ENCODE data around the gene IGF2.
A peak's percentile ranks its signal among the peaks of the same experiment; 100 is the strongest.
"Not testable (repeated sequence)": the region's sequence is repeated elsewhere in the genome, so short reads cannot be mapped to it uniquely, and the experiment has no call there.

The IGF2 gene, protein sequence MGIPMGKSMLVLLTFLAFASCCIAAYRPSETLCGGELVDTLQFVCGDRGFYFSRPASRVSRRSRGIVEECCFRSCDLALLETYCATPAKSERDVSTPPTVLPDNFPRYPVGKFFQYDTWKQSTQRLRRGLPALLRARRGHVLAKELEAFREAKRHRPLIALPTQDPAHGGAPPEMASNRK

DNA sequence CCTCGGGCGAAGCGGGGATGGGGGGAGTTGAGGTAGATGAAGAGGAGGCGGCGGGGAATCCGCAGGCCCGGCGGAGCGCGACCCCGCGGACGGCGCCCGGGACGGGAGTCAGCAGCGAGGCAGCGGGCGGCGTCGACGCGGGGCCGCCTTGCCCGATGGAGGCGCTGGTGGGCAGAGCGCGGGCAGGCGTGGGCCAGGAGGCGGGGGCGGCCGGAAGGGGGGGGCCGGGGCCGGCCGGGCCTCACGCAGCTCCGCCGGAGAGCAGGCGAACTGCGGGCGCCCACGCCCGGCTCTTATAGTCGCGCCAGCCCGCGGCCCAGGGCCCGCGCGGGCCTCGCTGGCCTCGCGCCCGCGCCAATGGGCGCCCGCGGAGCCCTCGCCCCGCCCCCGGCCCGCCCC, at the start of gene IGF2:
Gene IGF2 (minus strand): TSS at position 267 of the 399 bp plus-strand sequence. CDS start 3,866 bp downstream, outside the sequence.
- DNase-seq (ENCODE audit: low read depth) = no peak

DNA sequence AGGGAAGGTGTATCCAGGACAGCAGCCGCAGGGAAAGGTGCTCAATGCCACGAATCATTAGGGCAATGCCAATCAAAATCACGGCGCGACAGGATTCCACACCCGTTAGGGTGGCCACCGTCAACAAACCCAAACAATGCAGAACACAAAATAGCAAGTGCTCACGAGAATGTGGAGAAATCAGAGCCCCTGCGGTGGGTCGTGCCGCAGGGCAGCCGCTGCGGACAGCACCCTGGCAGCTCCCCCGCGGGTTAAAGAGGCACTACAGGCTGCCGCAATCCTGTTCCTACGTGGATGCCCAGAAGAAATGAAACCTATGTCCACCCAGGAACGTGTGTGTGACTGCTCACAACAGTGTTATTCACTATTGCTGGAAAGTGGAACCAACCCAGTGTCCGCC, 49.6 kb upstream of the IGF2 start:
- DNase-seq (ENCODE audit: low read depth) = no peak

DNA sequence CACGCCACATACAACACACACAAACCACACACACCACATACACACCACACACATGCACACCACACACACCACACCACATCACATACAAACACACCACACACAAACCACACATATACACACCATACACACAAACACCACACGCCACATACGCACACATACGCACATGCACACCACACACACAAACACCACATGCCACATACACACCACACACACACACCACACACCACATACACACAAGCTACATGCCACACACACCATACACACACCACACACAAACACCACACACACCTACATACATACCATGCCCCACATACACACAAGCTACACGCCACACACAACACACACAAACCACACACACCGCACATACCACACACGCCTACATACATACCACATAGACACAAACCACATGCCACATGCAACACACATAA, 48.1 kb upstream of the IGF2 start:
- no peak for DNase-seq (ENCODE audit: low read depth)

DNA sequence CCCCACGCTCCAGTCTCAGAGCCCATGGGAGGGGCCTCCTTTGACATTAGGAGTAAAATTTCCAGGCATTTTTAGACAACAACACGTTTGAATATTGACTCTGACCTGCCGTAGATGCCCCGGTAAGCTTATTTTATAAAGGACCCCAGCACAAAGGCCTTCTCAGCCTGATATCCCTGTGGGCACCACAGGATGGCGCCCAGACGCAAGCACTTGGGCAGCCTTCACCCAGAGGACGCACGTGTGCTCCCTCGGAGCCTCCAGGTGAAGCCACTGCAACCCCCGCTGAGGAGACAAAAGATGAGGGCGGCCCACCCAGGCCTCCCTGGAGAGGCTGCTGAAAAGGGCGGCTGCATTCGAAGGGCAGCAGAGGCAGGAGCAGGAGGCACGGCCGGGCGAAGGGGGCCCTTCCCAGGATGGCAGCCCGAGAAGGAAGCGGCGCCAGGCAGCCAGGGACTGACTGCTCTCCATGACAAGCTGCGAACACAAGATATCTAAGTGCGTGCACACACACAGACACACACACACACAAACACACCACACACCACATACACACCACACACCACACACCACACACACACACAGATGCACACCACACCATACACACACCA, 47.6 kb upstream of the IGF2 start:
- no peak for DNase-seq (ENCODE audit: low read depth)

DNA sequence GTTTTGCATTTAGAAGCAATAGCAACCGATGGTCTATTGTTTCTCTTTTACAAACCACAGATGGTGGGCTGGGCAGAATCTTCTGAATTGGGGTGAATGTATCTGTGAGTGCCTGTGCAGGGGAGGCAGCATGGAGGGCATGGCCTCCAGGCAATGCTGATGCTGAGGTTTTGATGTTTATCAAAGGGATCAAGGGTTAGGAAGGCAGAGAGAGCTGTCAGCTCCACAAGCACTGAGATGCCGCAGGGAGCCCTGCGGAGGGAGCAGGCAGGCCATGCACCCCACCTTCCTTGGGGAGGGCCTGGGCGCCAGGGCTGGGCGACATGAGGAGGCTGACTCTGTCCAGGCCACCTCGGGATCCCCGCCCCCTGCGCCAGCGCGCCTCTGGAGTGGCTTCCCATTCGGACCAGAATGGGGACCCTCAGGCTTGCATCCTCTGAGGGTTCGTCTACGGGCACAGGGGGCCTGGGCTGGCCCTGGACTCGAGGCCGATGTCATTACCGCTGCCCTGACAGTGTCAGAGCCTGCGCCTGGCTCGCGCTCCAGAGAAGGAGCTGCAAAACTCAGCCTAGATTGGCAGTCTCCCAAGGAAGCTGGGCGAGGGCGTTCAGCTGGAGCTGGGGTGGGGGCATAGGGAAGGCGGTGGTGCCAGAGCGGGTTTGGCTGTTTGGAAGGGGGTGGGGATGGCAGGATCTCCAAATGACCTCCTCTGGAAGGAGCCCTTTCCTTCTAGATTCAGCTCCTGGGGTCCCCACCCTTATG, 46.3 kb upstream of the IGF2 start:
- DNase-seq (ENCODE audit: low read depth) = no peak

DNA sequence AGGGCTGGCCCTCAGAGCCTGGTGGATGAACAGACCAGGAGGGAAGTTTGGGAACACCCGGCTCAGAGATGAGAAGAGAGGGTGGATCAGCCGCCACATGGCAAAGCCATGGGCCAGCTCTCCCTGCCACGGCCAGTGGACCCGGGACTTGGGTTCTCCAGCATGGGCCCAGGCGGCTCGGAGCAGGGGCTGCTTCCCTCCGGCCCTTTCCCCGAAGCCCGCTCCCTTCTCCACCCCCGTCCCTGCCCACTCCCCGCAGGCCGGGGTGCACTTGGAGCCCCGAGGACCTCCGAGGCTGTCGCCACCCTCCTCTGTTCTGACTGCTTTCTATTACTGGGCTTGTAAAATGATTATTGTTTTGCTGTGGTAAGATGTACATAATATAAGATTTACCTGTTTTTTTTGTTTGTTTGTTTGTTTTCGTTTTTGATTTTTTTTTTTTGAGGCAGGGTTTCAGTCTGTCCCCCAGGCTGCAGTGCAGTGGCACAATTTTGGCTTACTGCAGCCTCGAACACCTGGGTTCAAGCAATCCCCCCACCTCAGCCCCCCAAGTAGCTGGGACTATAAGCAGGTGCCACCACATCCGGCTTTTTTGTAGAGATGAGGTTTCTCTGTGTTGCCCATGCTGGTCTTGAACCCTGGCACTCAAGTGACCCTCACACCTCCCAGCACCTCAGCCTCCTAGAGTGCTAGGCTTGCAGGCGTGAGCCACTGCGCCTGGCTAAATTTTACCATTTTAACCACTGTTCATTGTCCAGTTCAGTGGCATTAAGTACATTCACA, 43.7 kb upstream of the IGF2 start:
- DNase-seq (ENCODE audit: low read depth) = no peak

DNA sequence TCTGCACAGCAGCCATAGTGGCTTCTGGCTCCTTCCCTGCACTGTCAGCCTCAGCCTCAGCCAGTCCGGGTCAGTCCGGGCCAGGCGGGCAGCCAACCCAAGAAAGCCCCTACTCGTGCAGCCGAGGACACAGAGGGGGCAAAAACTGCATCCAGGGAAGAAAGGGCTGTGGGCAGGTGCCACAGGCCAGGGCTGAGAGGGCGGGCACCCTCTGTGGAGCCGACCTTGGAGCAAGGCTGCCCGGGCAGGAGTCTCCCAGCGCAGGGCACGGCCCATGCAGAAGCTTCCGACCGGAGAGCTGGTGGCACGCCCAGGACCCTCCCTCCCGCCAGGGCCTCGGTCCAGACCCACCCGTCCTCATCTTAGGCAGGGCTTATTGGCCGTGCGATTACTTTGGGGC, 42.9 kb upstream of the IGF2 start:
- DNase-seq (ENCODE audit: low read depth) = no peak

DNA sequence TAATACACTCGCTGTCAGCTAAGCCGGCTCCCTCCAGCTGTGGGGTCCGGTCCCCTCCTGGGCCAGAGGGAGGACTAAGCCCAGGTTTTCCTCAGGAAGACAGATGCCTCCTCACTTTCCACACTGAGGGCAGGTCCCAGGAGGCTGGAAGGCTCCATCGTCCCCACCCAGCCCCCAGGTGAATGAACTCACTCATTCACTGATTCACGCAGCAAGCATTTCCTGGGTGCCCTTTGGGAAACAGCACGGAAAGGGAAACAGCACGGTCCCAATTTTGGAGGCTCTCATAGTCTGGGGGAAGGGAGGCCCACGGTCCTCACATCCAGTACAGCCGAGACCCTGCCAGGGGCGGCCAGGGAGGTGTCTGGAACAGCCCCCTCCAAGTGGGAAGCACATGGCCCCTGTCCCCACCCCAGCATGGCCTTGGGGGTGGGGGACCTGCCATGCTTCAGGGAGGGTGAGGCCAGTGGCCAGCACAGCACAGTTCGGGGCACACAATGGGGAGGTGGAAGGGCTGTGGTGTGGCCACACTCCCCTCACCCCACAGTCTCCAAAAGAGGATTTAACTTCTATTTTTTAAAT, 41.7 kb upstream of the IGF2 start:
- DNase-seq (ENCODE audit: low read depth) = no peak

DNA sequence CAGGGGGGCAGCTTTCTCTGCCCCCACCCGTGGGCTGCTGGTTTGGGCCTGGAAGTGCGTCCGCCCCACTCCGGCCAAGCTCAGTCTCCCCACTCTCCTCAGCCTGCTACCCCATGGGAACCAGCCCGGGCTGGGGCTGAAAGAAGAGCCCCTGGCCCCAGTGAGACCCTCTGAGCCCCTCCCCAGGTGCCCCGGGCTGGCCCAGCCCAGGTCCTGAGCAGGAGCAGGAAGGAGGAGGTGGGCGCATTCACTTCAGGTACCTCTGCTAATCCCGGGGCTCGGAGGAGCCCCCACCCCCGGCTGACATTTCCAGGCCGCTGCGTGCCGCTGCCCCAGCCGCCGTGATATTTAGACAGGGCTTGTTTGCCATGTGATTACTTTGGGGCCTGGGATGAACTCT, 41.2 kb upstream of the IGF2 start:
- no peak for DNase-seq (ENCODE audit: low read depth)

DNA sequence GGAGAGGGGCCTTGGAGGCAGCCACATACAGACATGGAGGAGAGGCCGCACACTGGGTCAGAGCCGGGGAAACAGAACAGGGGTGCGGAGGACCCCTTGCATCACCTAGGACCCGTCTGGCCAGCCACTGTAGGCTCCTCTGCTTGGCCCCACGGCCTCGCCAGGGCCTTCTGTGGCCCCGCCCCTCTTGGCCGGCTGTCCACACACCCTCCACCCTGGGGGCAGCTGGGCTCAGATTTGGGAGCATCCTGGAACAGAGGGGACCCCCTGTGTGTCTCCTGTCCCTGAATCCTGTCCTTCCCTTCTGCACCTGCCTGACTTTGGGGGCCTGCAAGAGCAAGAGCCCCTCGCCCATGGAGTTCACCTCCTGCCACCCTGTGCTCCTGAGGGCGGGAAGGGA, 40.3 kb upstream of the IGF2 start:
- DNase-seq (ENCODE audit: low read depth) = no peak

DNA sequence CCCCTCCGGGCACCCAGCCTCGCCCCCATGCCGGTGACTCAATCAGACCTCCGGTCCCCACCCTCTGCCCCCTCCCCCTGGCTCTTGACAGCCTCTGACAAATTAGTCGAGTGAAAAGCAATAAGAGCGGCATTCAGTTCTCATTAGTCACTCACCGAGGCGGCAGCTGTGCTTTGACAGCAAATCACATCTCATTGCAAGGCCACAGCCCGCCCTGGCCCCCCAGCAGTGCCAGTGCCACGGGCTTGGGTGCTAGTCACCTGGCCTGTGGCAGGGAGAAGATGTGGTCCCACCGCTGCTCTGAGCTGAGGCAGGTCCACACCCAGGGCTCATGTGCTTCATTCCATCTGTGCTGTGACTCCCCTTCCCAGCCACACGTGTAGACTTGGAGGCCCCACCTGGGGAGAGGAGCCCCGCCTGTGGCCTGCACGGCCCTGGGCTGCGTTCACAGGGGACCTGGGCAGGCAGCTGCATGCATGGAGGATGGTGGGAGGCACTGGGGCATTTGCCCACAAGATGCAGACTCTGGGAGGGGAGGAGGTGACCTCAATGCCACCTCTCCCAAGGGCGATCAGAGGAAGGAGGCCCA, 39.8 kb upstream of the IGF2 start:
- DNase-seq (ENCODE audit: low read depth) = peak; percentile 4

DNA sequence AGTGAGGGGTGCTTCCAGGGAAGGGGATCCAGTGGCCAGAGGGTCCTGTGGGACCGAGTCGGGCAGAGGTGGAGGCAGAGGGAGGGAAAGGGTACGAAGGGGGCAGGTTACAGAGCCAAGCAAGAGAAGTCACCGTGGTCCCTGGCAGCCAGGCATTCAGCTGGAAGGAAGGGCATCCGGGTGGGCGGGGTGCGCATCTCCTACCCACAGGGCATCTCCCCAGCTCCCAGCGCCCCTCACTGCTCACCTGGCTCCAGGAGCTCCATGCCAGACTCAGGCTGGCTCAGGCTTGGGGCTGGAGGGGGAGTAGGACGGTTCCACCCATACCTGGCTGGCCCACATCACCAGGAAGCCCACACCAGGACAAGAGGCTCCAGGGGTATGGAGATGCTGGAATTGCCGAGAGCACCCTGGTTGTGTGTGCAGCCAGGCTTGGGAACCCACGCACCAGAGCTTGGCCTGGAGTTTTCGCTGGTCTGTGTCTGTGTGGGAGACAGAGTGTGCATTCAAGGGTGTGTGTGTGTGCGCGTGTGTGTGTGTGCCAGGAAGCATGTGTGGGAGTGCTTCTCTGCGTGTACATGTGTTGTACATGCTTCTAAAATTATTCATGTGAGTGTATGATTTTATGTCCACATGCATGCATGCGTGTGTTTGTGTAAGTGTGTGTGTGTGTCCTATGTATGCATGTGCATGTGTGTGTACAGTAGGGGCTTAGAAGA, 39.0 kb upstream of the IGF2 start:
- DNase-seq (ENCODE audit: low read depth) = not testable (repeated sequence)

DNA sequence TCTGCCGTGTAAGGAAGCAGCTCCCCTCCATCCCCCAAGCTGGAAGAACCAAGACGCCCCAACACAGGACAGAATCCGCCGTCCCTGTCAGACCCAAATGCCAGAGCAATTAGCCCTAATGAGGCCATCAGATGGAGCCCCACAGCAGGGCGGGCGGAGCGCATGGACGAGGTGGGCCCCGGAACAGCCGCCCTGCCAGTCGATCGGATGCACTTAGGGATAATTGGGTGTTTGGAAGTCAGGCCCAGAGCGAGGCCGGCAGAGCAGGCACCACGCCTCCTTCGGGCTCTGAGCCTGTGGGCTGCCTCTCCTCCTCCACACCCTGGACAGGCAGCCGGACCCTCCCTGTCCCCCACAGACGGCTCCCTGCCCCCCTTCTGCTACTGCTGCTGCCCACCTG, 37.9 kb upstream of the IGF2 start:
- DNase-seq (ENCODE audit: low read depth) = no peak

DNA sequence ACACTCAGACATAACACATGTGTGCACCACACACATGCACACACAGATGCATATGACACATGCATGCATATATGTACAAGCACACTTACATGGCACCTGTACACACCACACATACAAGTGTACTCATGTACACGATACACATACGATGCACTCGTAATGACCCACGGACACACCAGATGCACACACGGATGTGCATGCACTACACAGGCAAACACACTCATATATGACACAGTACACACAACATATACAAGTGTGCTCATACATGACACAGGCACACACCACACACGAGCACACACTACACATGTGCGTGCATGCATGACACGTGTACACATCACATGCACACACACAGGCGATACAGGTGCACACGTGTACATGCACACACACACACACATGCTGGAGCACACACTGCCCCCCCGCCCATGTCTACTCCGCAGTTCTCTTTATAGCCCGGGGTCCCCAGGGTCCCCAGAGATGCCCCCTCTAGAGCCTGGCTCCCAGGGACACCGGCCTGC, 37.3 kb upstream of the IGF2 start:
- no peak for DNase-seq (ENCODE audit: low read depth)

DNA sequence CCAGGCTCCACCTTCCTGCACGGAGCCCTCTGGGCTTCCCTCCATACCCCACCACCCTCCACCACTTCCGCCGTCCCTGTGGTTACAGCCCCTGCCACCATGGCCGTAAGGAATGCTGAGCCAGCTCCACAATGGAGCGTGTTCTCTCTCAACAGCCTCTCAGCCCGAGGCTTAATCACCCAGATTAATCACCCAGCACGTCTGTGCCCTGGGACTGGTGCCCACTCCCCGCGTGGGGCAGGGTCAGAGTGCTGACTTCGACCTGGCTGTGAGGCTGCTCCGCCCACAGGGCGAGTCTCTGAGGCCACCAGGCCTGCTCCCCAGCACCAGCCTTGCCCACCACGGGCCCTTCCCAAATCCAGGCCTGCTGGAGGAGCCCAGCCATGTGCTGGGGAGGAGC, 36.5 kb upstream of the IGF2 start:
- peak; percentile 40 for DNase-seq (ENCODE audit: low read depth)

DNA sequence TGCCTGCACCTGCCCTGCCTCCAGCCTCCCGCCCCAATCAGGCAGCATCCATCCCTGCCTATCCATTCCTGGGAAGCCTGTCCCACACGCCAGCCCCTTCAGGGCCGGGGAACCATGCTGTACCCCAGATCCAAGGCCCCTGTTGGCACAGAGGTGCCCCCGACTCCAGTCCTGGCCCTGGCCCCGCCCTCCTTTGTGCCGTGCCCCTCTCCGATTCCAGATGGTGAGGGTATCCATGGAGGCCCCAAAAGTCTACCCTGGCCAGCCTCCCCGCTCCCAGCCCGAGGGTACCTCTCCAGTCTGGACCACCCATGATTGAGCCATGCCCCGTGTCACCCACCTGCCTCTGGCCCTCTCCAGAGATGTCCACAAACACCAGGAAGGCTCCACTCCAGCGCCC, 35.2 kb upstream of the IGF2 start:
- no peak for DNase-seq (ENCODE audit: low read depth)

DNA sequence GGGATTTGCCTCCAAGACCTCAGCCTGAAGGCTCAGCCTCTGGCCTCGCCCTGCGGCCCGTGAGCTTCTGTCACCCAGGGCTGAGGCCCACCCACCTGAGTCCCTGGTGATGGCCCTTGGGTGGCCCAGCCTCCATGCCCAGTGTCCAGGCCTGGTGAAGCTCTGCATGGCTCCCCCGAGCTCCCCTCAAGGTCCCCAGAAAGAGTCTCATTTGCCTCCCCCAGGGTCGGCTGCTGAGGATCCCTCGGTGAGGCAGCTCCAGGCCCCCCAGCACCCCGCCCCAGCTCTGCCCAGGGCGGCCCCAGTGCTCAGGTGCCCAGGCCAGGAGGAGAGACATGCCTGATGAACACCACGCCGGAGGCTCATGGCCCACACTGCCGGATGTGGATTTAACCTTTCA, 34.6 kb upstream of the IGF2 start:
- no peak for DNase-seq (ENCODE audit: low read depth)

DNA sequence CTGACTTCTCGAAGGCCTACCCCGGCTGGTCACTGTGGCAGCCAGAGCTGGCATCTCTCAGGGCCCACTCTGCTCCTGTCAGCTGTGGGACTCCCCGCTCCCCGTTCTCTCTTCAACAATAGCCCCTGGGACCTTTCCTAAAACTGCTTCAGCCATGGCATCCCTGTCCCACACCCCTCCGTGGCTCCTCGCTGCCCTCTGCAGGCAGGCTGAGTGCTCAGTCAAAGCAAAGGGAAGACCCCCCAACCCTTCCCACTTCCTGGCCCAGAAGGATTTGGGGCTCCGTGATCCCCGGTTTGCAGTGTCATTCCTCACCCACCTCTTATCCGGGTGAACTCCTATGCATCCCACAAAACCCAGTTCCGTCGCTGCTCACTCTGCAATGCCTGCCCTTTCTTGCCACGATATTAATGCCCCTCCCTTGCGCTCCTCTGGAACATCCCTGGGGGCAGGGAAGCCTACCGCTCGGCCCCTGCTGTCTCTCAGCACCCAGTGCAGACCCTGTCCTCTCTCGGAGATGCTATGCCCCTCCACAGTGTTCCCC, 34.0 kb upstream of the IGF2 start:
- no peak for DNase-seq (ENCODE audit: low read depth)

DNA sequence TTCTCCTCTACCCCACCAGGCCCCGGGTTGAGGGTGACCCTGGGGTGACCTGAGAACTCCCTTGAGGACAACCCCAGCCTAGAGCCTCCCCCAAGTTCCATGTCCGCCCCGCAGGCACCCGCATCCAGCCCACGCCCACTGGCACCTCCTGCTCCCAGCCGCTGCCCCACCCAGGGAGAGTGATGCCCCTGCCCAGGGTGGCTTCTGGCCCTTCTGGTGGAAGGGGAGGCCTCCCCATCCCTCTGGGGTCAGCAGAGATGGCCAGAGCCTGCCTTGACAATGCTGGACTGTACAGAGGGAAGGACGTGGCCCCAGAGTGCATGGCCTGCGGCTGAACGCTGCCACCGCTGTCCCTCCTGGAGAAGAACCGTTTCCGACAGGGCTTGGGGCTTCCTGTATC, 33.5 kb upstream of the IGF2 start:
- DNase-seq (ENCODE audit: low read depth) = no peak

DNA sequence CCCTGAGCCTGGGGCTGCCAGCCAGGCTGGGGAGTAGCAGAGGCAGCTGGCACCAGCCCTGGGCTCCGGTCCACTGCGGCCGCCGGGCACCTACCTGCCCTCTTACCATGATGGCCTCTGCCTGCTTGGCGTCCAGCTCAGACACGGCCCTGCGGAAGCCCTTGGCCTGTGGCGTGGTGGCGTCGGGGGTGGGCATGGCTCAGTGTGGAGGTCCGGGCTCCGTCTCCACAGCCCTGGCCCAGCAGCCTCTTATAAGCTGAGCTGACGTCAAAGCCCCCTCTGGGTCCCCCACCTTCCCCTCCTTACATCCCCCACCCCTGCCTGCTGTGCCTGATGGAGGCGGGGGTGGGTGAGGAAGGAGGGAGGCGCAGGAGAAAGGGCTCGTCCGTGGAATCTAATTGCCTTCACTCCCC, 32.4 kb upstream of the IGF2 start, which contains the start of gene TH:
Gene TH (minus strand): TSS at position 225 of the 413 bp plus-strand sequence. CDS start 29 bp downstream, at position 196.
- no peak for DNase-seq (ENCODE audit: low read depth)
